WTC11 (cell line): ENCODE measurements around the gene HOATZ. TPM values are rescaled to one million over a fixed set of nuclear protein-coding genes. Genes with fewer than 3 reads are reported as not detected.

Source experiments
- ATAC-seq: fragments of 200-7000 bp; cut with Tn5 transposase; 2 replicates; pipeline ENCODE4 v1.10.0; 2021; ENCODE audit warnings: mild to moderate bottlenecking, moderate library complexity
- CTCF ChIA-PET: fragments of 300-600 bp; sonication (Branson Sonifier 250); formaldehyde crosslinking; loops from one replicate; lab custom pipeline; 2021; ENCODE audit warnings: antibody characterized with exemption; lab: Charles Lee
- POLR2A ChIA-PET: fragments of 350-600 bp; sonication (Branson Sonifier 250); formaldehyde crosslinking; loops from one replicate; lab custom pipeline; 2021; ENCODE audit warnings: antibody characterized with exemption; lab: Charles Lee
- DNase-seq: peaks from one replicate; pipeline ENCODE4 v3.0.0; 2021; ENCODE audit warnings: low spot score
- H3K27ac Mint-ChIP-seq: 2 replicates; pipeline ENCODE4 v1.8.0; 2021; ENCODE audit warnings: mixed read lengths
- H3K27me3 Mint-ChIP-seq: 2 replicates; pipeline ENCODE4 v1.8.0; 2021; ENCODE audit warnings: low read depth, mild to moderate bottlenecking, moderate library complexity, mixed read lengths
- H3K36me3 Mint-ChIP-seq: 2 replicates; pipeline ENCODE4 v1.8.0; 2021; ENCODE audit warnings: mixed read lengths
- H3K4me1 Mint-ChIP-seq: 2 replicates; pipeline ENCODE4 v1.8.0; 2022; ENCODE audit warnings: mixed read lengths
- H3K4me3 Mint-ChIP-seq: 2 replicates; pipeline ENCODE4 v1.8.0; 2021; ENCODE audit warnings: mild to moderate bottlenecking, moderate library complexity, mixed read lengths
- H3K9me3 Mint-ChIP-seq: 2 replicates; pipeline ENCODE4 v1.8.0; 2021; ENCODE audit warnings: mixed read lengths
- ATF3 ChIP-seq: sonication (generic); formaldehyde crosslinking; conservative IDR thresholded peaks from 2 replicates; pipeline ENCODE4 v1.8.1; 2022; ENCODE audit warnings: mild to moderate bottlenecking, missing genetic modification reagents
- FOXP1 ChIP-seq: sonication (generic); formaldehyde crosslinking; IDR thresholded peaks from 2 replicates; pipeline ENCODE4 v1.8.0; 2022; ENCODE audit warnings: missing genetic modification reagents, mild to moderate bottlenecking, moderate library complexity, borderline replicate concordance
- KAT7 ChIP-seq: sonication (generic); formaldehyde crosslinking; IDR thresholded peaks from 2 replicates; pipeline ENCODE4 v1.8.1; 2023; ENCODE audit warnings: missing genetic modification reagents, mild to moderate bottlenecking, borderline replicate concordance
- SMAD3 ChIP-seq: sonication (generic); formaldehyde crosslinking; IDR thresholded peaks from 2 replicates; pipeline ENCODE4 v1.8.0; 2022; ENCODE audit warnings: missing genetic modification reagents, mild to moderate bottlenecking, borderline replicate concordance
- SOX15 ChIP-seq: fragments of 250-450 bp; sonication (Bioruptor Pico); IDR thresholded peaks from 2 replicates; pipeline ENCODE4 v1.9.0; 2021; ENCODE audit warnings: mild to moderate bottlenecking
- STAT6 ChIP-seq: sonication (generic); formaldehyde crosslinking; conservative IDR thresholded peaks from 2 replicates; pipeline ENCODE4 v1.8.1; 2023; ENCODE audit warnings: mild to moderate bottlenecking, low read depth, missing genetic modification reagents, moderate library complexity
- ZNF121 ChIP-seq: sonication (generic); formaldehyde crosslinking; IDR thresholded peaks from 2 replicates; pipeline ENCODE4 v1.8.0; 2023; ENCODE audit warnings: missing genetic modification reagents
- ZNF219 ChIP-seq: sonication (generic); formaldehyde crosslinking; IDR thresholded peaks from 2 replicates; pipeline ENCODE4 v1.8.0; 2023; ENCODE audit warnings: missing genetic modification reagents, mild to moderate bottlenecking, borderline replicate concordance
- ZNF281 ChIP-seq: sonication (generic); formaldehyde crosslinking; IDR thresholded peaks from 2 replicates; pipeline ENCODE4 v1.8.0; 2023; ENCODE audit warnings: mild to moderate bottlenecking, missing genetic modification reagents
- total RNA-seq: library from RNA; stranded (reverse); gene quantifications from 3 replicates; pipeline ENCODE4 v1.2.3, GENCODE V29; 2021
- TF ChIP-seq, protein P1 (sequence below): fragments of 250-450 bp; sonication (Bioruptor Pico); IDR thresholded peaks from 2 replicates; pipeline ENCODE4 v1.9.0; 2021; ENCODE audit warnings: mild to moderate bottlenecking
- TF ChIP-seq, protein P2 (sequence below): fragments of 200-600 bp; IDR thresholded peaks from 2 replicates; pipeline ENCODE4 v1.8.0; 2022; ENCODE audit warnings: antibody characterized with exemption

Gene HOATZ
- total RNA-seq, 1 experiment from 2014 or later = not detected

DNA sequence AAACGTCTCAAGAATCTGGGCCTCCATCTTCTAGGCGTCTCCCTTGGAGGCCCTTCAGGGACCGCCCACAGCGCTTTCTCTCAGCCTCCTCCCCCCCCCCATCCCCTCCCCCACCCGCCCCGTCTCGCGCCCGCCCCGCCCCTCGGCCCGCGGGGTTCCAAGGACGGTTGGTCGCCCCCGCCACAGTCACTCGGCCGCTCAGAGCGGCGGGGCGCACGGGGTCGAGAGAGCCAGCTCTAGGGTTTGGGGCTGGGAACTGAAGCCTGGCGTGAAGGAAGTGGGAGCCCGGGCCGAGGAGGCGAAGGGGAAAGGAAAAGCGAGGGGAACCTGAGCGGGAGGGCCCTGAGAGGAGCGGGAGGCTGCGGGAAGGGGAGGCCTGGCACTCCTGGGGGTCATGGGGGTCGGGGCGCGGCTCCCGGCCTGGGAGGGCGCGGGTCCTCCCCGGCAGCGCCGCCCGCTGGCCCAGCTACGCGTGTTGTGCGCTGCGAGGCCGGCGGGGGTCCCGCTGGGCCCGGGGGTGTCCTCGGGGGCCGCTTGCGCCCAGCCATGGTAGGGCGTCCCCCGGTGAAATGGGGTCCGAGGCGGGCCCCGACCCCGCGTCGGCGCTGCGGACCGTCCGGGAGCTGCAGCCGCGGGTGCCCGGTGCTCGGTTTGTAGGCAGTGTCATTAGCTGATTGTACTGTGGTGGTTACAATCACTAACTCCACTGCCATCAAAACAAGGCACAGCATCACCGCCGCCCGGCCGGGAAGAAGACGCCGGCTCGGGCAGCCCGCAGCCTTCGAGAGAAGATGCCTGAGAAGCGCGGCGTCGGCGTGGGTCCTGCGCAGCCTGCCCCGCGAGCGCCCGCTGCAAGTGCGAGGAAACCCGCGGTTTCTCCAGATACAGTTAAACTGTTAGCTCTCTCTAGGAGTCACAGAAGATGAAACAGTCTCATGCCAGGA, 2.0 kb upstream of the HOATZ start, which contains the start of gene BTG4:
Gene BTG4 (minus strand): TSS at position 91 of the 944 bp plus-strand sequence. CDS start 13,610 bp downstream, outside the sequence.
- Mint-ChIP-seq H3K4me1 (peaks cover 21% of the 10 kb centered on the region), H3K36me3 (no peaks in the 10 kb centered on the region), H3K4me3 (peak within 1 kb of the TSS; percentile 83), H3K27me3 (peaks cover 49% of the 10 kb centered on the region)
- POLR2A ChIA-PET = interaction anchor here (0.6 to 1.6 kb wide), 5 partner anchors 27 to 1386 kb away, joined by 3 to 6 read pairs (median 3); partner anchors contain the start of gene LAYN
- CTCF ChIA-PET = interaction anchor here (0.7 to 2.9 kb wide), 7 partner anchors 12 to 360 kb away, joined by 3 to 19 read pairs (median 4); no protein-coding TSS in a partner anchor
- TF ChIP-seq FOXP1 (CRISPR knock-in tag) = peak; percentile 54; the same call in 1 of the 2 replicates
- peak; percentile 22; the same call in 1 of the 2 replicates for TF ChIP-seq SMAD3 (CRISPR knock-in tag)
- TF ChIP-seq ZNF219 (CRISPR knock-in tag) = no peak
- TF ChIP-seq SOX15 (CRISPR knock-in tag) = no peak
- no peak for TF ChIP-seq KAT7
- TF ChIP-seq, all 79 proteins: peak for 2
- H3K27ac Mint-ChIP-seq = no peak within 1 kb of the TSS
- peak; percentile 58 for DNase-seq
- ATAC-seq = peak; percentile 65
- no peaks in the 10 kb centered on the region for H3K9me3 Mint-ChIP-seq

- DNase-seq = no peak
- Mint-ChIP-seq H3K36me3 (no peaks in the 10 kb centered on the region), H3K4me1 (peaks cover 21% of the 10 kb centered on the region)
- TF ChIP-seq STAT6 (CRISPR knock-in tag) (no peak), ZNF281 (CRISPR knock-in tag) (no peak), ATF3 (CRISPR knock-in tag) (no peak), ZNF121 (CRISPR knock-in tag) (no peak)
- TF ChIP-seq, protein P1, sequence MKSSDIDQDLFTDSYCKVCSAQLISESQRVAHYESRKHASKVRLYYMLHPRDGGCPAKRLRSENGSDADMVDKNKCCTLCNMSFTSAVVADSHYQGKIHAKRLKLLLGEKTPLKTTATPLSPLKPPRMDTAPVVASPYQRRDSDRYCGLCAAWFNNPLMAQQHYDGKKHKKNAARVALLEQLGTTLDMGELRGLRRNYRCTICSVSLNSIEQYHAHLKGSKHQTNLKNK = no peak
- TF ChIP-seq, protein P2, sequence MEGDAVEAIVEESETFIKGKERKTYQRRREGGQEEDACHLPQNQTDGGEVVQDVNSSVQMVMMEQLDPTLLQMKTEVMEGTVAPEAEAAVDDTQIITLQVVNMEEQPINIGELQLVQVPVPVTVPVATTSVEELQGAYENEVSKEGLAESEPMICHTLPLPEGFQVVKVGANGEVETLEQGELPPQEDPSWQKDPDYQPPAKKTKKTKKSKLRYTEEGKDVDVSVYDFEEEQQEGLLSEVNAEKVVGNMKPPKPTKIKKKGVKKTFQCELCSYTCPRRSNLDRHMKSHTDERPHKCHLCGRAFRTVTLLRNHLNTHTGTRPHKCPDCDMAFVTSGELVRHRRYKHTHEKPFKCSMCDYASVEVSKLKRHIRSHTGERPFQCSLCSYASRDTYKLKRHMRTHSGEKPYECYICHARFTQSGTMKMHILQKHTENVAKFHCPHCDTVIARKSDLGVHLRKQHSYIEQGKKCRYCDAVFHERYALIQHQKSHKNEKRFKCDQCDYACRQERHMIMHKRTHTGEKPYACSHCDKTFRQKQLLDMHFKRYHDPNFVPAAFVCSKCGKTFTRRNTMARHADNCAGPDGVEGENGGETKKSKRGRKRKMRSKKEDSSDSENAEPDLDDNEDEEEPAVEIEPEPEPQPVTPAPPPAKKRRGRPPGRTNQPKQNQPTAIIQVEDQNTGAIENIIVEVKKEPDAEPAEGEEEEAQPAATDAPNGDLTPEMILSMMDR = no peak
- TF ChIP-seq, all 79 proteins: peak for 0
- H3K9me3 Mint-ChIP-seq = no peaks in the 10 kb centered on the region
- peak overlapping the region; percentile 61 for H3K4me3 Mint-ChIP-seq
- H3K27me3 Mint-ChIP-seq = peaks cover 46% of the 10 kb centered on the region
- POLR2A ChIA-PET = interaction anchor here (0.7 to 1.6 kb wide), 4 partner anchors 26 to 89 kb away, joined by 3 to 4 read pairs (median 3); partner anchors contain the start of gene LAYN
- peak; percentile 14 for ATAC-seq
- no peak overlapping the region for H3K27ac Mint-ChIP-seq
- CTCF ChIA-PET = interaction anchor here (0.7 to 2.9 kb wide), 7 partner anchors 13 to 310 kb away, joined by 3 to 19 read pairs (median 3); no protein-coding TSS in a partner anchor
These were observed 1.4 kb upstream of the HOATZ start for GRCh38 chr11:111513240-111513605.
